SIG-M5 treated with dmso at 0.1 percent for 504 hours (cell line): Measurements from ENCODE around the gene DUOXA2.

Source experiments
- DNase-seq: peaks from one replicate; lab custom pipeline; 2025; ENCODE audit not compliant: unreplicated experiment; lab: John Stamatoyannopoulos, UW

DUOXA2 gene

DNA sequence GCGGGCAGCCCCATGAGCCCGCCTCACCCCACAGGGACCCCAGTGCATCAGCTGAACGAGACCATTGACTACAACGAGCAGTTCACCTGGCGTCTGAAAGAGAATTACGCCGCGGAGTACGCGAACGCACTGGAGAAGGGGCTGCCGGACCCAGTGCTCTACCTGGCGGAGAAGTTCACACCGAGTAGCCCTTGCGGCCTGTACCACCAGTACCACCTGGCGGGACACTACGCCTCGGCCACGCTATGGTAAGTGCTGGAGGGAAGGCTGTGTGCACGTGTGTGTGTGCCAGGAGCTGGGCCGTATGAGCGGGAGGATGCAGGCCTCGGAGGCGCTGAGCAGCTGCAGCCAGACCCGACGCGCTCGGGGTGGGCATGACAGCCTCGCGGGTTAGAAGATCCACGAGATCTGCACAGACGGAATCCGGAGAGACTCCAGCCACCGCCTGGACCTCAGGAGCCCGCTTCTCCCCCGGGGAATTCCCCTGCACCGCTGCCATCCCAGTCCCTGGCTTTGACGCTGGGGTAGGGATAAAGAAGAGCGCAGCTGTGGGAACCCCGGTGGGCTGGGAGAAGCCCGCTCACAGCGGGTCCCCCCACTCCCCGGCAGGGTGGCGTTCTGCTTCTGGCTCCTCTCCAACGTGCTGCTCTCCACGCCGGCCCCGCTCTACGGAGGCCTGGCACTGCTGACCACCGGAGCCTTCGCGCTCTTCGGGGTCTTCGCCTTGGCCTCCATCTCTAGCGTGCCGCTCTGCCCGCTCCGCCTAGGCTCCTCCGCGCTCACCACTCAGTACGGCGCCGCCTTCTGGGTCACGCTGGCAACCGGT, 2.6 kb downstream of the DUOXA2 start:
- DNase-seq = no peak

DNA sequence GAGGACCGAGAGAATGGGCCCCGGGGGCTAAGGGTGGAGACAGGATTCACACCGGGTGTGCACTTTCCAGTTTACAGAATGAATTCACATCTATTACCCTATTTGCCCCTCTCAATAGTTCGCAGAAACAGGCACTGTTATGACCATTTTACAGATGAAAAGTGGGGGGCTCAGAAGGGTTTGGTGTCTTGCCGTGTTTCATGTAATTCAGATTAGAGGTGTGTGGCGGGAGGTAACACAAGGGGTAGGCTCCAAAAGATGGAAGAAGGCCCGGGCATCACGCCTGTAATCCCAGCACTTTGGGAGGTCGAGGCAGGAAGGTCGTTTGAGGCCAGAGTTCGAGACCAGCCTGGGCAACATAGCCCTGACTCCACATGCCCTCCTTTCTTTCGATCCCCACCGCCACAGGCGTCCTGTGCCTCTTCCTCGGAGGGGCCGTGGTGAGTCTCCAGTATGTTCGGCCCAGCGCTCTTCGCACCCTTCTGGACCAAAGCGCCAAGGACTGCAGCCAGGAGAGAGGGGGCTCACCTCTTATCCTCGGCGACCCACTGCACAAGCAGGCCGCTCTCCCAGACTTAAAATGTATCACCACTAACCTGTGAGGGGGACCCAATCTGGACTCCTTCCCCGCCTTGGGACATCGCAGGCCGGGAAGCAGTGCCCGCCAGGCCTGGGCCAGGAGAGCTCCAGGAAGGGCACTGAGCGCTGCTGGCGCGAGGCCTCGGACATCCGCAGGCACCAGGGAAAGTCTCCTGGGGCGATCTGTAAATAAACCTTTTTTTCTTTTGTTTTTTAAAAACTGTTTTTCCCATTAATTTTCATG, 3.4 kb downstream of the DUOXA2 start:
- DNase-seq = no peak

DNA sequence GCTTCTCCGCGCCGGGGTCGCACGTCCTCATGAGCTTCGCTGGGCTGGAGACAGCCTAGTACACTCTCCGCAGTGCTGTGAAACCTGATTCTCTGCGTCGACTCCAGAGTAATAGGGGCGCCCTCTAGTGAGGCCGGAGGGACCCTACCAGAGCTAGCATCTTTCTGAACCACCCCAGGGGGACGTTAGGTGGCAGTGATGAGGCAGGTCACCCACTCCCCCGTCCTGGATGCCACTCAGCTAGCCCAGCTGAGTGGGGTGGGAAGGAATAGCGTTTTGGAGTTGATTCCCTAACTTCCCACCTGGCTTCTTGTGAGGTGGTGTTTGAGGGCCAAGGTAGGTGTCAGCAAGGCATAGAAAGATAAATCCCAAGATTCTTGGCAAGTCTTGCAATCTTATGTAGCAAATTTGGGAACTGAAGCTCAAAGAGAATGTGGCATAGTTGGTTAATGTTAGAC, 4.0 kb downstream of the DUOXA2 start:
- peak; percentile 85 for DNase-seq

DNA sequence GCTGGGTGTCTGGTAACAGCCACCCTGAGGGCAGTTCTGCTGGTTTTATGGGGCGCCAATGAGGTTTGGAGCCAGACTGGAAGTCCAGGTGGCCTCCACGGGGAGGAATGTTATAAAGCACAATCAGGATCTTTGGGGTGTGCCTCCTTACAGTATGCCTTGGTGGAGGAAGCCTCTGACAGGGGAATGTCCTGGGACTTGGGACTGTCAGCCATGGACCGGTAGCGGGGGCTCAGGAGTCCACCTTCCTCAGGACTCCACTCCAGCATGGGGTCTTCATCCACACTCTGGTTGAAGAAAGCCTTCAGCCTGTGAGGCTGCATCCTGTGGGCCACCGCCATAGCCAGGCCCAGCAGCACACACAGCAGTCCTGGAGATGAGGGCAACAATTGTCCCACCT, 4.9 kb downstream of the DUOXA2 start:
- DNase-seq = no peak

DNA sequence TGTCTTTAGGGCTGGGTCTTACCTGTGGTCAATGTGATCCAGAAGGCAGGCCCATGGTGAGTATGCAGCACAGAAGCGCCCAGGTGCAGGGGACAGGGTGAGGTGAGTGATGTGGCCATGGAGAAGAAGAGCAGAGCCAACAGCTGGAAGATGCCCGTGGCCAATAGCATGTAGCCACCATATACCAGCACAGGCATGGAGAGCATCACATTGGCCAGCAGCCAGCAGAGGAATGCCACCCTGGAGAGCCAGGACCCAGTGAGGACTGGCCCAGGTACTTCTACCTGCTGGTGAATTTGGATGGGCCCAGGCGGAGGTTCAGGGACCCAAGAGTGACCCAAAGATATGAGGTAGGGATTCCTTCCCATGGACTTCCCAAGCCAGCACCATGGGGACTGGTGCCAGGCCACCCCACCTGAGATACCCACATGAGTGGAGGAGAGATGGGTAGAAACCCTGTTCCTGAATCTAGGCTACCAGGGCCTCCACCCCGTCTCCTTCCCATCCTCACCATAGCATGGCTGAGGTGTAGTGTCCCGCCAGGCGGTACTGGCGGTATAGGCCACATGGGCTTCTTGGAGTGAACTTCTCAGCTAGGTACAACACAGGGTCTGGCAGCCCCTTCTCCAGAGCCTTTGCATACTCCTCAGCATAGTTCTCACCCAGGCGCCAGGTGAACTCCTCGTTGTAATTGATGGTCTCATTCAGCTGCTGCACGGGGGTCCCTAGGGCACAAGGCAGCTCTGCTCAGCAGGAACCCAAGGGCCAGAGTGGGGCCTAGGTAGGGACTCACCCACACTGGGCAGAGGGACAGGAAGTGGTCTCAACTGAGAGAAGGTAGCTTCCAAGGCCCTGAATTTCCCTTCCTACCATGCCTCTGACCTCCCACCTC, 6.2 kb downstream of the DUOXA2 start:
- no peak for DNase-seq

DNA sequence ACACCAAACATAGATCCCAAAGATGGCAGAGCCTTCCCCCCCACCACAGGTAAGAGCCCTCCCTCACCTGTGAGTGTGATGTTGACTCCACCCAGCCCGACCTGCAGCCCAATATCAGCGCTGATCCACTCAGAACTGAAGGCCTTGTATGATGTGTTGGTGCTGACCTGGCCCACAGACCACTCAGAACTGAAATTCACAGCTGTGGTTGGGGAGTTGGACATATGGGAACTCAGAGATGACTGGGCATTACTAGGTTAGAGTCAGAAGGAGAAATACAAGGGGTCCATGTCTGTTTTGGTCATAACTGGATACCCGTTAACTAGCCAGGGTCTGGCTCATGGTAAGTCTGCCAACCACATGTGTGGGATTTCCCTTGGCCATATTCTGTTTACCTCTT, 6.9 kb downstream of the DUOXA2 start:
- DNase-seq = no peak

DNA sequence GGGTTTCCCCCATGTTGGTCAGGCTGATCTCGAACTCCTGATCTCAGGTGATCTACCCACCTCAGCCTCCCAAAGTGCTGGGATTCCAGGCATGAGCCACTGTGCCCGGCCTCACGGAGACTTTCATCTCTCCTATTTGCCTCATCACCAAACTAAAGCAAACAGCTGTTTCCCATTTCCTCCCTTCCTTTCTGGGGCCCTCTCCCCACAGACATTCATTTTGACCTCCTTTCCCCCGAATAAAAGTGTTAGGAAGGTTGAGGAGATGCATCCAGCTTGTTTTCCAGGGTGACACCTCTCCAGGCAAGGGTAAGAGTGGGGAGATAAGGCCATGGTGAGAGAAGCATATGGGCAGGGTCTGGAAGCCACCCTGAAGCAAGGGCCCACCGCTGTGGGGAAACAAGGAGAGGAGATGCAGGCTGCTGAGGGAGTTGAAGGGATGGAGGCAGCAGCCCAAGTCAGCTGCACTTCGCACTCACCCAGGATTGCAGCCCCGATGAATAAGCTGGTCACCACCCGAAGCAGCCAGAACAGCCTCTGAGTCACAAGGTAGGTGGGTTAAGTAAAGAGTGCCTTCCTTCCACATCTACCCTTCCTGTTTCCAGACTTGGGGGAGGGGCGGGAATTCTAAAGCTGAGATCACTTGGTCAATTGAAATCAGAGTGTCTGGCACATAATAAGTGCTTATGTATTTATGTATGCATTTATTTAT, 7.7 kb downstream of the DUOXA2 start:
- no peak for DNase-seq

DNA sequence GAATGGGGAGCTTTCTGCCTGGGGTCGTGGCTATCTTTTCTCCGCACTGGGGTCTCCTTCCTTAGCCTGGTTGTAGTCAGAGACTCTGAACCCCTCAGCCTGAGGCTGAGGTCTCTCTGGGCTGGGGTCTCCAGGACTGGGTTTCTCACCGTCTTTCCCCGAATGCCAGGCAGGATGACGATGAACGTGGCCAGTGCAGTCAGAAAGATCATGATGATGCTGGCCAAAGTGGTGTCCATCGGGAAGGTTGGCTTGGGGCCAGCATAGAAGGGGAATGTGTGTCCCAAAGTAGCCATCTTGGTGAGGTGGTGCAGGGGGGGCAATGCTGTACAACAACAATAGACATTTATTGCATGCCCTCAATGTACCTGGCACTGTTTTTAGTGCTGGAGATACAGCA, 8.6 kb downstream of the DUOXA2 start:
- no peak for DNase-seq

DNA sequence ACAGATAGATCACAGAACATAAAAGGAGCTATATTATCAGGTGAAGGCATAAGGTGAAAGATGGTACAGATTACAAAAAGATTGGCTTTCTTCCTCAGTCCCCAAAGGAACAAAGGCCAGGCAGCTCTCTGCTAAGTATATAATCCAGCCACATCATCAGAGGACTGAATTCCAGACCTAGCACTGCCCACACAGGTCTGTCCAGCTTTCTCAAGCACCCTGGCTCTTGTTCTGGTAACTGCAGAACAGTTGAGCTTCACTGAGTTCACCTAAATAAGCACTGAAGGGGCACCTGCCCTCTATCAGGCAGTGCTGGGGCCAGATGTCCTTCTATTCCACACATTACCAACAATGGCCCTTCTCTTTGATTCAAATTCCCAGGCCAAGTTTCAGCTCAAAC, 9.3 kb downstream of the DUOXA2 start:
- DNase-seq = no peak

DNA sequence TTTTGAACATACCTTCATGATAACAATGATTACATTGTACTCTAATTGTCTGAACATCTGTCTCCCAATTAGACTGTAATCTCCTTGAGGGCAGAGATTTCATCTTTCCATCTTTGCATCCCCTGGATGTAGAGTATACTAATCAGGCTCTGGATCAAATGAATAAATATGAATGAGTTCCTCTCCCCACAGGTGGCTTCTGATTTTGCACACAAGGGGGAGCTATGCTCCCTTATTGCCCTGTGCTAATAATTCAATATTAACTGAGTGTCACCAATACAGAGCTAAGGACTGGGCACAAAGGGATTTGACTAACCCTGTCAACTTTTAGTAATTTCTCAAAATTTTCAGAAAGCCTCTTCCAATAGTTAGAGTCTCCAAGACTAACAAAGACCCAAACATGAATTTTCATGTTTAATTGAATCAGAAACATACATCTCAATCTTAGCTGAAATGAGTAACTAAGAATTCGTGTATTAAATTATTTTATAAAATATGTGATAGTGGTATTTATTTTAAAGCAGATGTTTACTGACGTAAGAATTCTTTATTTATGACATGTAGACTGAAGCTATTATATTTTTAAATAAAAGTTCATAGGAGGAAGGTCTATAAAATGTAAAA, 12.5 kb downstream of the DUOXA2 start:
- DNase-seq = no peak

DNA sequence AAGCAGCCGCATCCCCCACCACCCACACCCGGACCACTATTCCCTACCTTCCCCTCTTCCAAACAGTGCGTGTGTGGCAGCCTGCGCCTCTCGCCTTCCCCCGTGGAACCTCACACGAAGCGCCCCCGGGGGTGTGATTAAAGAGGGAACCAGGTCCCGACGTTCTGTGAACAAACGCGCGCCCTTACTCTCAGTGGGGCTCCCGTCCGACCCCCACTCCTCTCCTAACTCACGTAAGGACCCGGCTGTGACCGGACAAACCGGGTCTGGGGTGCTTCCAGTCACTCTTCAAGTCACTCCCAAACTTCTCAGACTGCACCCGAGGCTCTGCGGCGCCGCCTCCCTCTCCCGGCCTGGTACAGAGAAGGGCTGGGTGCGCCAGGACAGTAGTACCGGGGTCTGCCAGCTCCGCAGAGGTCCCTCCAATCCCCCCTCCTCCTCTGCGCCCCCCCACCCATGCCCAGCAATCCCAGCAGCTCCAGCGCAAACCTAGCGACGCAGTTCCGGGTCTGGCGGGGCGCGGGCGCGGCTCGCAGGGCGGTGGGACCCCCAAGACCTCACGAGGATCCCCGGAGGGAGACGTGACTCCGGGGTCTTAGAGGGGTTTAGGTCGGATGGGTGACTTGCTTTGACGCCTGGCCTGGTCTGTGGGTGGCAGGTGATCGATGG, 15.0 kb downstream of the DUOXA2 start:
- no peak for DNase-seq

DNA sequence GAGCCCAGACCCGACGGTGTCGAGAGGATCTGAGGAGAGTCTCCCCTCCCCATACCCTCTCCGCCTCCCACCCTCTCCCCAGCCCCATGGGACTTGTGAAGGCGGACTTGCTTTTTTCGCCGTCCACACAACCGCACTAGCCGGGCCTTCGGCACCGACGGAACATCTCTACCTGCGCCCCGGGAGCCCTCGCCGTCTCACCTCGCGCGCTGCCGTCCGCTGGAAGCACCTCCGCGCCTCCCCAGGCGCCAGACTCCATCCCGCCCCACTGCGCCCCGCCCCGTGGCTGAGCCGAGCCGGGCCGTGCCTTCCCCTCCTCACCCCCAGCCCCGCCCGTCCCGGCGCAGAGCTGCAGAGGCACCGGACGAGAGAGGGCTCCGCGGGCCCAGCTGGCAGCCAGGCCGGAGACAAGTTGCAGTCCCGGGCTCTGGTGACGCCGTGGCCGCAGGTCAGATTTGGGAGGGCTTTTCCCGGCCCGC, 15.6 kb downstream of the DUOXA2 start, which contains the start of the genes DUOX1 and DUOXA1:
TSS of gene DUOX1 (plus strand) at position 344 of the 479 bp plus-strand sequence. CDS start 1,973 bp downstream, outside the sequence.
TSS of gene DUOXA1 (minus strand) at position 229 of the 479 bp plus-strand sequence. CDS start 6,865 bp downstream, outside the sequence.
- no peak for DNase-seq

DNA sequence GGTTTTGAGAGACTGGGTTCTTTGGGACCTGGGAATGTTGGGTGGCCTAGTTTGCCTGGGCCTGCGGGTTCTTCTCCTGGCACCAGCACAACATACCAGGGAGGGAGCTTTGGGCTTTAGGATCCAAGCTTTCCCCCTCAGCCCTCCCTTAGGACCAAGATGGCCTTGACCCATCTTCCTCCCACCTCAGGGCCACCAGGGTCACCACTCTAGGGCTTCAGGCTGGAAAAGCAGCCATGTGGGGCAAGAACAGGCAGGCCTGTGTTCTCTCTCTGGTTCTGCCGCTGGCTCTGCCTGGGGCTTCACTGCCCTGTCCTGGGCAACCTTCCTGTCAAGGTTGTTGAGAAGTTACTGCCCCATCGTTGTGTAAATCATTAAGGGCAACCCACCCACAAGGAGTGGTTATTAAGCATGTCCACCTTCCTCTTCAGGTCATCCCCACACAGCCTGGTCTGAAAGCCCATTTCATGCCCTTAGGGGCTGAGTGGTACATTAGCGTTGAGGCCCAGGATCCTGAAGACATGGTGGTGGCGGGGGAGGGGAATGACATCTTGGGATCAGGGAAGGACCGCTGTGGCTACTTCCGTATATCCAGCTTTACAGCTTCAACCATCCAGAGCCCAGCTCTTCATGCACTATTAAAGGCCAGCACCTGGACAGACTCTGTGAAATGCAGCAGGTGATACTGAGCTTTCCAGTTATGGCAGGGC, 16.3 kb downstream of the DUOXA2 start:
- no peak for DNase-seq

DNA sequence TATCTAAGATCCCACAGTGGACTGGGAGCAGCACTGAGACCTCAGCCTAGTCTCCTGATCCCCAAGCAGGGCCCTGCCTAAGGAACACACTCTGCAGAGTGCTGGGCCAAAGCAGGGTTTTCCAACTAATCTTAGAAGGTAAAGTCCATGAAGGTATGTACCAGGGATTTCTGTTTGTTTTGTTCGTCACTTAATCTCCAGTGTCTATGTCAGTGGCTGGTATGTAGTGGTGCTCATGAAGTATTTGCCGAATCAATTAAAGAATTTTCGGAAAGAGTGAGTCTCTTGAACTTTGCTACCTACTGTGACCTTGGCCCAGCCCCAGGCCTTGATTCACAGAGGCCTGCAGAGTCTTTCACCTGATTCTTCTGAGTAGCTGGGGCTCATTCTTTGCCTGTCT, 17.4 kb downstream of the DUOXA2 start:
- DNase-seq = no peak

DNA sequence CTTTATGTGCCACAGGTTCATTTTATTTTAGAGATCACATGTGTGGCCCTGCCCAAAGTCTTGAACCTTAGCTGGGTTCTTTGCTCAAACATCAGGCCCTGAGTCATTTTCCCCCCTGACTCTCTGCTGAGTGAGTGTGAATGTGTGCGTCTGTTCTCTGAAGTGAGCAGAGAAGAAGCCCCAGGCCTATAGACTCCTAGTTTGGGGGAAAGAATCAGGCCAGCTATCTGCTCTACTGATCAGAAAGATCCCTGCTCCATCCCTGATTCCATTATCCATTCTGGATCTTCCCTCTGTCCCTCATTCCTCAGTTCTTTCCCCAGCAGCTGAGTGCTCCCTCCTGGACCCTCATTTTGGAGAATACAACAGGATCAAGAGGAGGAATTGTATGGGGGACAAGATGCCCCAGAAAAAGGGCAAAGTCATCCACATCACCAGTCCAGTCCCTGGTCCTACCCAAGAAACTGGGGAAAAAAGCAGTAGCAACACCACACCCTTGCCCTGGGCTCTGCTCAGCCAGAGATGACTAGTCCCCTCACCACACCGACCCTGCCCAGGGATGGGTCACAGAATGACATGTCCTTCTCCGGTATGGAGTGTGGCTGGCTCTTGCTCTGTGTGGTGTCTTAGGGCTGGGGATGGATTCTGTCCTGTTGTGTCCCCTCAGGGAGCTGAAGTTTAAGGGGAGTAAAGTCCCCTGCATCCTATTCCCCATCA, 18.9 kb downstream of the DUOXA2 start:
- no peak for DNase-seq

DNA sequence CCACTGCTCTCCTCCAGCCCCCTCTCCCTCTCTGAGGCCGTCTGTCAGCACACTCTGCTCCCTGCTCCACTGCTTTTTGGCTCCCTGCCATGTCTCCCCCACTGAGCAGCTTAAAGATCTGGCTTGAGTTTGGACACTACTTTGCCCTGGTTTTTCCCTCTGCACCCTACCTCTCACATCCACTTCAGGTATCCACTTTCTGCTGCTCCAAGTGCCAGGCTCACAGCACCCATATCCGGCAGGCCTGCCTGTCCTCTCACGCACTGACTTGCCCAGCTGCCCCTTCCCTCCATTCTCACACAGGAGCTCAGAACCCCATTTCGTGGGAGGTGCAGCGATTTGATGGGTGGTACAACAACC, 19.4 kb downstream of the DUOXA2 start:
- no peak for DNase-seq

DNA sequence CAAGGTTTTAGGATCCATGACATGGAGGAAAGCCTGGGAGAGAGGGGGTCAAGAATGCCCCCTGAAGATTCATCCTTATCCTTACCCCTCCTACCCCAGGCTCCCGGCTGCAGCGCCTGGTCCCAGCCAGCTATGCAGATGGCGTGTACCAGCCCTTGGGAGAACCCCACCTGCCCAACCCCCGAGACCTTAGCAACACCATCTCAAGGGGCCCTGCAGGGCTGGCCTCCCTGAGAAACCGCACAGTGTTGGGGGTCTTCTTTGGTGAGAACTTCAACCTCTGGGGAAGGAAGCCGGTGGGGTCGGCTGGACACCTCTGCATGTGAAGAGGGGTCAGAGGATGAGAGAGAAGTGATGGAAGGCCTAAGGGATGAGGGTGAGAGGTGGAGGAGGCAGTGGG, 19.9 kb downstream of the DUOXA2 start:
- no peak for DNase-seq
